HG02840 (cell line): ENCODE data around the gene CBARP.
"Not testable (repeated sequence)": the region's sequence is repeated elsewhere in the genome, so short reads cannot be mapped to it uniquely, and the experiment has no call there.

Source experiments
- ATAC-seq: cut with Tn5 transposase; IDR thresholded peaks from one replicate; pipeline ENCODE4 v1.9.1; 2021; ENCODE audit warnings: mild to moderate bottlenecking, moderate library complexity, moderate number of reproducible peaks; ENCODE audit not compliant: unreplicated experiment, low FRiP score

Gene CBARP

DNA sequence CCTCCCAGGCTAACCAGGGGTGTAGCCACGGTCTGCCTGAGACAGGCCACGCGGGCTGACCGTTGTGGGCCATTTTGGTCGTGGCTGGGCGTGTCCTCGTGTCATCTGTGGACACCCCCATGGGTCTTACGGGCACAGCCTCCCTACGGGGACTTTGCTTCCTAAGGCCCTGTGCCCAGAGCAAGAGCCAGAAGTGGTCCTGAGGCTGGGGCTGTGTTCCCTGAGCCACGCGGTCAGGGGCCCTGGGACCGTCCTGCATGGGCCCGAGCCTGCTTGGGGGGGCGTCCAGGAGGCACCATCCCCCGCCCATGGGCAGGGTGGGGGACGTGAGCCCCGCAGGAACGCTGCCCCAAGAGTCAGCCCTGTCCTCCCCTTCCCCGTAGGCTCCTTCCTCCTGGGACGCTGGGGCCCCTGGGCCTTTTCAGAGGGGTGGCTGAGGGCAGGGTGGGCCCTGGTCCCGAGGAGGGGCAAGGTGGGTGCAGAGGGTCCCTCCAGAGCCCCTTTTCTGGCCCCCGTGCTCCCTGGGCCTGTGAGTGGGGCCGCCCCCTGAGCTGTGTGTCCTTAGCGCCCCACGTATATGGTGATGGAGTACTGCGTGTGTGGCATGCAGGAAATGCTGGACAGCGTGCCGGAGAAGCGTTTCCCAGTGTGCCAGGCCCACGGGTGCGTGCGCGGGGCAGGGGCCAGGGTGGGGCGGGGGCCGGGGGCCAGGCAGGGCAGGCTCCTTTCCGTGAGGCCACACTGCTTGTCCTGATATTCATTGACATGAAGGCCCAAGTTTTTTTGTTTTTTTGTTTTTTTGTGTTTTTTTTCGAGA, 18.8 kb downstream of the CBARP start:
- no peak for ATAC-seq

DNA sequence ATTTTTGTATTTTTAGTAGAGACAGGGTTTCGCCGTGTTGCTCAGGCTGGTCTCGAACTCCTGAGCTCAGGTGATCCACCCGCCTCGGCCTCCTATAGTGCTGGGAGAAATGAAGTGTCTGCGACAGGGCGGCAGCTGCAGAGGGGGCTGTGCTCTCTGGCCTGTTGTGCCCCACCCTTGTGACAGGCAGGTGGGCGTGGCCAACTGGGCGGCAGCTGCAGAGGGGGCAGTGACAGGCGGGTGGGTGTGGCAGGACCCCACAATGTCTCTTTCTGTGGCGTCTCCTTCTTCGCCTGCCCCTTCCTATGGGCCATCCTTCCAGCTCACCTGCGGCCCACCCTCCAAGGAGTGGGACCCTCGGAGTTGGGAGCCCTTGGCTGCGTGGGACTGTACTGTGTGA, 20.4 kb downstream of the CBARP start:
- no peak for ATAC-seq

DNA sequence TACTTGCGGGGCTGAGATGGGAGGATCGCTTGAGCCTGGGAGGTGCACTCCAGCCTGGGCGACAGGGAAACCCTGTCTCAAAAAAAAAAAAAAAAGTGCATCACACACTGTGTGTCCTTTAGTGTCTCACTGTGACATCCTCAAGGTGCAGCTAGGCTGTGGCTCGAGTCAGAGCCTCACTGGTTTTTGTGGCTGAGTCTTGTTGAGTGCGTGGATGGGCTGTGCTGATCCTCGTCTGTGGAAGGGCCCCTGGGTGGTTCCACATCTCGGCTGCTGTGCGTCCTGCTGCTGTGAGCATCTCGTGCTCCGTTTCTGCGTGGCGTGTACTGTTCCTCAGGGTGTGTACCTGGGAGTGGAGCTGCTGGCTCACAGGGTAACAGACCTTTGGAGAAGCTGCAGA, 21.0 kb downstream of the CBARP start:
- no peak for ATAC-seq

DNA sequence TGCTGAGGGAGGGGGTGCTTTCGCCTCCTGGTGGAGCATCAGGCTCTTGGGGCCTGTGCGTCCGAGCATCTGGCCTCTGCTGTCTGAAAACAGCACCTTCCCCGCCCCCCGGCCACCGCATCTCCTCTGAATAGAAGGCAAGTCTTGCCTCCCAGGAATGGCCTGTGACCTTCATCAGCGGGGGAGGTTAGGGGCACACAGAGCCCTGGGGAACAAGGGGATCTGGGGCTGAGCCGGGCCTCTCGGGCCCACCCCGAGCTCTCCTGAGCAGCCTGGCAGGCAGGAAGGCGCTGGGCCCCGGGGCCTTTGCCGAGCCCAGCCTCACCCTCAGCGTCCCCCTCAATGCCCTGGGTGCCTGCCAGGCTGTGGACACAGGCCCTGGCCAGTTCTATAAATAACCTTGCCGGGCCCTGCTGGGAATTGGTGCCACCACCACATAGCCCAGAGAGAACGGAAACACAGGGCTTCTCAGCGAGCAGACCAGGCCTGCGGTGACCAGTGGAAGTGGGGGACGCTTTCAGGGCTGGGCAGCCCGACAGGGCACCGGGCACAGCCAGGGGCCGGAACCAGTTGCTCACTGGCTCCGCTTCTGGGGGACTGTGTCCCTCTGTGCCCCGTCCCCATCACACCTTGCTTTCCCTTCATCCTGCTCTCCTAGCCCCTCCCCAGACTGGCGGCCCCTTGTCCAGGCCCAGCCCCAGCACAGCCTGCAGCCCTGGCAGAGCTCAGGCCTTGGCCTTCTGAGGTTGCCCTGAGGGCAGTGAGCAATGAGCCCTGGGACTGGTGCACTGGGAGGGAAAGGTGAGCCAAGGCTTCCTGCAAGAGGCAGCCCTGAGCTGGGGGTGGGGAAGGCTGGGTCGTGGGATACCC, 22.7 kb downstream of the CBARP start:
- ATAC-seq, result no peak

DNA sequence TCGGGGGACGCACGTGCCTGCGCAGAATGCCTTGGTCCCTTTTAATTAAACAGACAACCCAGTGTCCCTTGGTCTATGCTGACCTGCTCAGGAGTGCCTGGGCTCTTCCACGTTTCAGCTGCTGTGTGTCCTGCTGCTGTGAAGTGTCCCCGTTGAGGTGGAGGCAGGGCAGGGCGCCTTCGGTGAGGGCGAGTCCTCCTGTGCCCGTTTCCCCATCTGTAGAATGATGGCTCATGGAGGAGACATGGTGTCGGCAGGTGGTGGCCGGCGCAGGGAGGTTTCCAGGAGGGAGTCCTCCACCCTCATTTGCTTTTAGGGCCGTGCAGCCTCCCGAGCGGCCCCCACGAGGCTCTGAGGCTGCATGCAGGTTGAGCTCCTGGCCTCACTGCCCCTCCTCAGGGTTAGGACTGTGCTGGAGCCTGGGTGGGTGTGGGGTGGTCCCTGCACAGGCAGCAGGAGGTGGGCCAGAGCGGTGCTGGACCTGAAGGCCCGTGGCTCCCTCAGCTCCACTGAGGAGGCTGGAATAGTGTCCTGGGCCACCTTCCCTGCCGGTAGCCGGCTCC, 23.4 kb downstream of the CBARP start:
- ATAC-seq, result no peak

DNA sequence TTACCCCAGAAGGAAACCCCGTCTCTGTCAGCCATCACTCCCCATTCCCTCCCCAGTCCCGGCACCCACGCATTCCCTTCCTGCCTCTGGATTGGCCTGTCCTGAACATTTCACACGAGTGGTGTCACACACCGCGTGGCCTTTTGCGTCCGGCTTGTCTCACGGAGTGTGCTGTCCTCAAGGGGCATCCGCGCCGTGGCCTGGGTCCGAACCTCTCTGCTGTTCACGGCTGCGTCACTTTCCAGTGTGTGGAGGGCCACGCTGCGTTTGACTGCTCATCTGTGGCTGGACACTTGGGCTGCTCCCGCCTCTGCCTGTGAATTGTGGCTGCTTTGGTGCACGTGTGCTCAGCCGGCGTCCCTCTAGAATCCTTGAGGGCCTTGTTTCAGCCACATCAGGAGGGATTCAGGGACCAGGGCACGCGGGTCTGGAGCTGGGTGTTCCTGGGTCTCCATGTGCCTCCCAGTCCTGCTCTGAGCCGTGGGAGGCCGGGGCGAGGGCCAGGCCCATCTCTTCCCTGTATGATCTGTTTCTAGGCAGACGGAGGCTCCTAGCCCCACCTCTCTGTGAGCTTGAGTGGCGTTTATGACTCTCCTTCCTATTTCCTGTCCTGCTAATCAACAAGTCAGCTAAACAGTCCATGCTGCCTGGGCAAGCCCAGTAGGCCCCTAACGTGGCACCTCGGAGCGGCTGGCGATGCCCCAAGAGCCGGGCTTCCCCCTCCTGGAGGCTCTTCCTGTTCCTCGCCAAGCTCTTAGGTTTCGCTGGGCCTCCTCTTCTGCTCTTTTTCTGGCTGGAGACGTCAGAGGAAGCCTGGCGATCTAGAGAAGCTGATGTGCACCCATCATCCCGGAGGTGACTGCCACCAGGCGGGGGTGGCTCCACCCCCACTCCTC, 24.2 kb downstream of the CBARP start:
- no peak for ATAC-seq

DNA sequence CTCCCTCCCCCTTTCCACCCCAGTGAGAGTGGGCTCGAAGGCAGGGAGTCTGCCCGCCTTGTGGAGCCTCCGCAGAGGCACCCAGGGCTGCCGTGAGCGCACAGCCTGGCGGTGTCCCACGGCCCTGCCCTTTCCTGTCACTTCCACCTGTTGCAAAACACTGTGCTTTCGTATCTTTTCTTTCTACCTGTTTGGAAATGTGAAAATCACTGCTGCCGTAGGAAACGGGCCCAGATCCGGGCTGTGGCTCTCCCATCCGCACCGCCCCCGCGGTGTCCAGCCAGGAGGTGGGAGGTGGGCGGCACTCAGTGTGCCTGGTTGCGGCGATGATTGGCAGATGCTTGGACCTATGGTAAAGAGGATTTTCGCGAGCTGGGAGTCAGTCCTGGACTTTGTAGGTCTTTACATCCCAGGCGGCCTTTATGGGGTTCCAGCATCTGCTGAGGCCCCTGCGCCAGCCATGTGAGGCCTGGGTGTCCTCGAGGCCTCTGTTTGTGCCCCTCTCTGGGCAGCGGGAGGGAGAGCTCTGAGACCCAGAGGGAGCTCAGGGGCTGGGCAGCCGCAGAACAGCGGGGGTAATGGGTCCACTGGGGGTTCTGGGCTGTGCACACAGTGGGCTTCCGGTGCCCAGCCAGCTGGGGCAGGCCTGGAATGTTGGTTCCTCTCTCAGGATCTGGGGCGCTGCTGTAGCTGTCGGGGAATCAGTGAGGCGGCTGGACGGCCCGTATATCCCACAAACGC, 26.1 kb downstream of the CBARP start:
- no peak for ATAC-seq

DNA sequence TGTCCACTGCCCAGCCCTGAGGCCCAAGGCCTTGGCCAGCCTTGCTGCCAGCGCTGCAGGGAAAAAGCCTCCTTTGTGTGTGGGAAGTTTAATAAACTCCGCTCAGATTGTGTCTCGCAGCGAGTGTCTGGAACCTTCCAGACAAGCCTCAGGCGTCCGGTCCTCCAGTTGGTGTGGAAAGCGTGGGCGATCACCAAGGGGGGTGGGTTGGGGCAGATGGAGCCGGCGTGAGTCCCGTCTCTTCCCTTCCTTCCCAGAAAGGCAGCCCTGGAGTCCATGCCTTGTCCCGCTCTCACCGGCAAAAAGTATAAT, 27.6 kb downstream of the CBARP start:
- ATAC-seq, result no peak

DNA sequence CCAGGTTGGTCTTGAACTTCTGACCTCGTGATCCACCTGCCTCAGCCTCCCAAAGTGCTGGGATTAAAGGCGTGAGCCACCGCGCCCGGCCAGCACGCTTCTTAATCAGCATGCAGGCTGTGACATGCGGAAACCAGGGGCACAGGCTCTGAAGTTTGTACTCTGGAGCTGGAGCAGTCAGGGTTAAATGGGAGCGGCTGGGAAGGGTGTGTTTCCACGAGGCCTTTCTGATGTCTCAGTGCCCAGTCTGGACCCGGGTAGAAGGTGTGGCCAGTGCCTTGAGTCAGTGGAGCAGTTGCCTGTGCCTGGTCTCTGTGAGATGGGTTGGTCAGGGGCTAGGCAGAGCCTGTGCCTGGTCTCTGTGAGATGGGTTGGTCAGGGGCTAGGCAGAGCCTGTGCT, 29.0 kb downstream of the CBARP start:
- not testable (repeated sequence) for ATAC-seq

DNA sequence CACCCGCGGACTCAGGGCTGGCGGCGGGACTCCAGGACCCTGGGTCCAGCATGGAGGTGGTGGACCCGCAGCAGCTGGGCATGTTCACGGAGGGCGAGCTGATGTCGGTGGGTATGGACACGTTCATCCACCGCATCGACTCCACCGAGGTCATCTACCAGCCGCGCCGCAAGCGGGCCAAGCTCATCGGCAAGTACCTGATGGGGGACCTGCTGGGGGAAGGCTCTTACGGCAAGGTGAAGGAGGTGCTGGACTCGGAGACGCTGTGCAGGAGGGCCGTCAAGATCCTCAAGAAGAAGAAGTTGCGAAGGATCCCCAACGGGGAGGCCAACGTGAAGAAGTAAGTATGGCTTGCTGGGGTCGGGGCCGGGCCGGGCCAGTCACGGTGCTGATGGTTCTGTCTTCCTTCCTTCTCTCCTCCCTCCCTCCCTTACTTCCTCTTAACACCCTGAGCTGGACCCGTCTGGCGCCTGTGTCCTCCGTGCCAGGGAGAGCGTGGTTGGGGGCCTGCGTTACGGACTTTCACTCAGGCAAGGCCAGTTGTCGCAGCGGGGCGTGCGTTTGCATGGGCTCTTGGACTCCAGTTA, 30.8 kb downstream of the CBARP start:
- ATAC-seq, result no peak

DNA sequence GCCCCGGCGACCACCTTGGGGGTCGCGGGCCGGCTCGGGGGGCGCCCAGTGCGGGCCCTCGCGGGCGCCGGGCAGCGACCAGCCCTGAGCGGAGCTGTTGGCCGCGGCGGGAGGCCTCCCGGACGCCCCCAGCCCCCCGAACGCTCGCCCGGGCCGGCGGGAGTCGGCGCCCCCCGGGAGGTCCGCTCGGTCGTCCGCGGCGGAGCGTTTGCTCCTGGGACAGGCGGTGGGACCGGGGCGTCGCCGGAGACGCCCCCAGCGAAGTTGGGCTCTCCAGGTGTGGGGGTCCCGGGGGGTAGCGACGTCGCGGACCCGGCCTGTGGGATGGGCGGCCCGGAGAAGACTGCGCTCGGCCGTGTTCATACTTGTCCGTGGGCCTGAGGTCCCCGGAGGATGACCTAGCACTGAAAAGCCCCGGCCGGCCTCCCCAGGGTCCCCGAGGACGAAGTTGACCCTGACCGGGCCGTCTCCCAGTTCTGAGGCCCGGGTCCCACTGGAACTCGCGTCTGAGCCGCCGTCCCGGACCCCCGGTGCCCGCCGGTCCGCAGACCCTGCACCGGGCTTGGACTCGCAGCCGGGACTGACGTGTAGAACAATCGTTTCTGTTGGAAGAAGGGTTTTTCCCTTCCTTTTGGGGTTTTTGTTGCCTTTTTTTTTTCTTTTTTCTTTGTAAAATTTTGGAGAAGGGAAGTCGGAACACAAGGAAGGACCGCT, 31.5 kb downstream of the CBARP start:
- ATAC-seq, result no peak

DNA sequence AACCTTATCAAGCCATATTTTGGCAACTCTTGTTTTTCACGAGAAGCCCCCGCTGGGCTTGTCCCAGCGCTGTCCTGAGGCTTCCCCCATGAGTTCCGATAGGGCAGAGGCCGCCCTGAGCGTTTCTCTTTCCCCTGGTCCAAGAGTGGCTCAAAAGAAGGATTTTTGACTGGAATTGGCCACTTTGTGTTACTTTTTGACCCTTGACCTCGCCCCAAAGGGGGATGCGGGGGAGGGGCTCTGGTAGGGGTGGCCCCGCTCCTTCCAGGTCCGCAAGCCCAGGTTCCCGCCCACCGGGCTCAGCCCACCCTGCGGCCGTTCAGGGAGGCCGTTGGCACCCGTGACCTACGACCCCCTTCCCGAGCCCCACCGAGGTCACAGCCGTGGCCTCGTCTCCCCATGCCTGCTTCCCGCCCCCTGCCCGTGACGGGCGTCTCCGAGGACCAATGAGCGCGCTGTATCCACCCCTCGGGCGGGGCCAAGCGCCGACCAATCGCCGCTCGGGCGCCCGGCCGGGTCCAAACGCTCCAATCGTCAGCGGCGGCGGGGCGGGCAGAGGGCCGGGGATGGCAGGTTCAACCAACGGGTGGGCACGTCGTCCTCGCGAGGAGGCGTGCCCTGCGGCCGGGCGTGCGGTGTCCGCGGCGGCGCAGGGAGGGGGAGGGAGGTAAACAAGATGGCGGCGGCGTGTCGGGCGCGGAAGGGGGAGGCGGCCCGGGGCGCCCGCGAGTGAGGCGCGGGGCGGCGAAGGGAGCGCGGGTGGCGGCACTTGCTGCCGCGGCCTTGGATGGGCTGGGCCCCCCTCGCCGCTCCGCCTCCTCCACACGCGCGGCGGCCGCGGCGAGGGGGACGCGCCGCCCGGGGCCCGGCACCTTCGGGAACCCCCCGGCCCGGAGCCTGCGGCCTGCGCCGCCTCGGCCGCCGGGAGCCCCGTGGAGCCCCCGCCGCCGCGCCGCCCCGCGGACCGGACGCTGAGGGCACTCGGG, 32.4 kb downstream of the CBARP start, which contains the start of gene STK11:
Gene STK11 (plus strand): TSS at position 665 of the 986 bp plus-strand sequence. CDS start 1,136 bp downstream, outside the sequence.
- peak; percentile 77 for ATAC-seq

DNA sequence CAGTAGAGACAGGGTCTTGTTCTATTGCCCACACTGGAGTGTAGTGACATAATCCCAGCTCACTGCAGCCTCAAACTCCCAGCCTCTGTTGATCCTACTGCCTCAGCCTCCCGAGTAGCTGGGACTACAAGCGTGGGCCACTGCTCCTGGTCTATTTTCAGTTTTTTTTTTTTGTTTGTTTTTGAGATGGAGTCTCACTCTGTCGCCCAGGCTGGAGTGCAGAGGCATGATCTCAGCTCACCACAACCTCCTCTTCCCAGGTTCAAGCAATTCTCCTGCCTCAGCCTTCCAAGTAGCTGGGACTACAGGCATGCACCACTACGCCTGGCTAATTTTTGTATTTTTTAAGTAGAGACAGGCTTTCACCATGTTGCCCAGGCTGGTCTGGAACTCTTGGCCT, 37.2 kb downstream of the CBARP start:
- not testable (repeated sequence) for ATAC-seq

DNA sequence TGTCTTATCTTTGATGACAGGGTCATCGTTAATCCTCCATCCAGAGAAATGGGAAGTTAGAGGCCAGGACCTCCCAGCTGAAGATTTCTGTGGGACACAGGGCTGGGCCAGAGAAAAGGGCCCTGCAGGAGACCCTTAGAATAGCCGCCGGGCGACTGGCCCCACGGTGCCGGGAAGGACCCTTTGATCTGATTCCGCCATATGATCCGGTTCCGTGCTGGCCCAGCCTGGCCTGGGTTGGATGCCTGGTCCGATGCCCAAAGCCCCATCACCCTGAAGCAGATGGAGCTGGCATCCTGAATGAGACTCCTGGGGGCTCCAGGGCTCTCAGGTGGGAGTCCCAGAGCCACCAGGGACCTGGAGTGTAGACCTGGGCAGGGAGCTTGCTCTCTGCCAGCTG, 38.3 kb downstream of the CBARP start:
- no peak for ATAC-seq

DNA sequence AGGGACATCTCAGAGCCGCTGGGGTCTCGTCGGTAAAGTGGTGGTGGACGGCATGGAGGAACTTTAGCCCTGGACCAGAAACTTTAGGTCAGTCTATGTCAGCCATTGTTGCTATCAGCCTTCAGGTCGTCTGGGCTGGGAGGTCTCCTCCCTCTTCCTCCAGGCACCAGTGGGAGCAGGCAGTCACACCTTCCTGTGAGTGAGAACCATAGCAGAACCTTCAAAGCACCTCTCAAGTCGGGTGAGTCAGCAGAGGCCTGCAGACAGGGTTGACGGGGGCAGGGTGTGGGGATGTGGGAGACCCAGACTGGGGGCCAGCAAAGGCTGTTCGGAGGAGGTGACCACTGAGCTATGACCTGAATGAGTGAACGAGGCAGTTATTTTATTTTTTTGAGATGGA, 48.4 kb downstream of the CBARP start:
- no peak for ATAC-seq

DNA sequence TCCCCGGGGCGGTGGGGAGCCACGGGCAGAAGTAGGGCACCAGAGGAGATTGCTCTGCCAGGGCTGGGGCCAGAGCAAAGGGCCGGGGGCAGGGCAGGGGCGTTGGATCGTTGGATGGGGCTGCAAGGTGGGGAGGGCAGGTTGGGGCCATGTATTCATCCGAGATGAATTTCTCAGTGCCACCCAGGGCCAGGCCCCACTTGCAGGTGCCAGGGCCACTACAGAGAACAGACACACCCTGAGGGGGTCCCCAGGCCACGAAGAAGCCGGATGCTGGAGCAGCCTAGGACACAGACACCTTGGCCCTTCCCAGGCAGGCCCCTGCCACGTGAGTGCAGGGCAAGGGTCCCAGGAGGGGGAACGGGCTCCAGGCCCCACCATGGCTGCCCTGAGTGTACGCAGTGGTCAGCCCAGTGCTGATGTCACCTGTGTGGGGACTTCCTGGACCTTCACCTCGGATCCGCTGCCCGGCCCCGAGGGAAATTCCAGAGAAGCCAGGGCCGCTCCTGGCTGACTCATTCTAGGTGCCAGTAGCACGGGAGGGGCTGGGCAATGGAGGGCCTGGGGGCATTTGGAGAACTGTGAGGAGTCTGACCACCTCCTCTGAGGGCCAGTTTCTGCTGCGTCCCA, 54.1 kb downstream of the CBARP start:
- ATAC-seq, result no peak

DNA sequence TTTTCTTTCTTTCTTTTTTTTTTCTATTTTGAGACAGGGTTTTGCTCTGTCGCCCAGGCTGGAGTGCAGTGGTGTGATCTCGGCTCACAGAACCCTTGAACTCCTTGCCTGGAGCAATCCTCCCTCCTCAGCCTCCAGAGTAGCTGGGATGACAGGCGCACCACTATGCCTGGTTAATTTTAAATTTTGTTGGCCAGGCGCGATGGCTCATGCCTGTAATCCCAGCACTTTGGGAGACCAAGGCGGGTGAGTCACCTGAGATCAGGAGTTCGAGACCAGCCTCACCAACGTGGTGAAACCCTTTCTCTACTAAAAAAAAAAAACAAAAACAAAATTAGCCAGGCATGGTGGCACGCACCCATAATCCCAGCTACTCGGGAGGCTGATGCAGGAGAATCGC, 55.1 kb downstream of the CBARP start:
- ATAC-seq, result no peak
